HG03108 (cell line): ENCODE data around the gene BDNF.

ENCODE experiments used
- ATAC-seq: cut with Tn5 transposase; IDR thresholded peaks from one replicate; pipeline ENCODE4 v1.9.1; 2021; ENCODE audit warnings: moderate library complexity; ENCODE audit not compliant: unreplicated experiment

Gene BDNF

DNA sequence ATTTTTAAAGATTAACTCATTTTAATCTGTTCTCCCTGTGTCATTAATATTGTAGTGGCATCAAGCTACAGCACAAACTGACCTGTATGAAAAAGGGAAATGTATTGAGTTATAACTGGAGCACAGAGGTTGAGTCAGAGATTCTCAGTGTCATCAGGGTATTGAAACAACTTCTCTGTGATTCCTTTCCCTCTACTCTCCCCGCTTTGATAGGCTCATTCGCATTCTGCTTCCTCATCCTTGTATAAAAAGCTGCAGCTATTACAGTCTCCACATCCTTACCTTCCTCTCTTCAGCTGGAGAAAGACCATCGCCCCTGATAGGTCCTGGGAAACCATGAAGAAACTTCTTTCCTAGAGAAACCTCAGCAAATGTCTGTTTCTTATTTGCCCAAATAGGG, 90.0 kb downstream of the BDNF start:
- no peak for ATAC-seq

DNA sequence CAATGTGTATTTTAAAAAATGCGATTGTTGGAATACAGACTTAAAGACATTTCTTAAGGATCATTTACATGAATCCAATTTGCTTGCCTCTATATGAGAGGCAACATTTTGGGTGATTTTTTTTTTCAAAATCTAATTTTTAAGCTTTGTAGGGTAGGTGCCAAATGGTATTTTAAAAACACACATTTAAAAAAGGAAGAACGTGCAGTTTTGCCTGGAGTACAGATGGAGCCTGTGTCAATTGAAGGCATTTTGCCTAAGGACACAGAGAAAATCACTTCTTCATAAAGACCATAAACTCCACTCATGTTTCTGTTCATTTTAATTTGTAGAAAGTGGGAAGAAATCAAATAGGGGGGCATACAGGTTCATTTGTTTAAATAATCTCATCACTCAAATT, 91.3 kb downstream of the BDNF start:
- no peak for ATAC-seq

DNA sequence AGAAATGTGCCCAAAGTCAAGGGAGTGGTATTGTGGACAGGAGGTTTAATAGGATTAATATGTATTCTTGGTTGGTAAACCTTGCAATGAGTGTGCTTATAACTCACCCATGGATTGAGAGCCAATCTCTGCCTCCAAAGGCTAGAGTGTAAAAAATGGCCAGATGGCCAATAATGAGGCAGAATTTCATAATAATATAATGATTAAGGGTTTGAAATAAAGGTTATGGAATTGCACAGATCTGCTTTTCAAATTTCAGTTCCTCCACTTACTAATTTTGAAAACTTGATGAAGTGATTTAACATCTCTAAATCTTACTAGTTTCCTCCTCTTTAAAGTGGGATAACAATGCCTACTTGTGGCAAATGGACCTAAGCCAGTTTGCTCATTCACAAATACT, 94.8 kb downstream of the BDNF start:
- no peak for ATAC-seq
